Endothelial cell of umbilical vein (primary cell): Measurements from ENCODE around the gene LTF. TPM values are rescaled to one million over a fixed set of nuclear protein-coding genes. Genes with fewer than 3 reads are reported as not detected.

Source experiments
- BruUV-seq: library from RNA; stranded (reverse); fragments of 400-500 nt; replicated peaks from 2 replicates; lab custom pipeline; 2021; lab: Mats Ljungman, UMichigan
- CTCF ChIA-PET: fragments of 300-600, 350-600 bp; sonication (Branson Sonifier 250); formaldehyde crosslinking; loops from one replicate; lab custom pipeline; 2021; ENCODE audit warnings: antibody characterized with exemption, inconsistent platforms; lab: Charles Lee
- POLR2A ChIA-PET: fragments of 300-600, 350-600 bp; sonication (Branson Sonifier 250); formaldehyde crosslinking; loops from one replicate; lab custom pipeline; 2021; ENCODE audit warnings: antibody characterized with exemption, inconsistent platforms; lab: Charles Lee
- DNase-seq: peaks from one replicate; pipeline ENCODE4 v3.0.0-alpha.2; 2011; ENCODE audit warnings: low read depth, low spot score
- FAIRE-seq: peaks from 2 replicates; lab custom pipeline; 2011; peaks lifted over from hg19 to GRCh38; lab: Jason Lieb, UNC
- H2AFZ ChIP-seq: 2 replicates; pipeline ENCODE4 v1.6.0; 2012; ENCODE audit warnings: low read depth, low read length, control low read depth, inconsistent platforms
- H3K27ac ChIP-seq: 2 replicates; pipeline ENCODE4 v1.5.1; 2011; ENCODE audit warnings: low read depth, mild to moderate bottlenecking, control low read depth, low read length, moderate library complexity; ENCODE audit not compliant: insufficient read depth
- H3K27me3 ChIP-seq, 2 experiments: 2 replicates each; pipeline versions ENCODE4 v1.6.0 to v1.6.1; 2011; ENCODE audit warnings: low read length in 2 of 2, mixed read lengths in 1 of 2; ENCODE audit not compliant: control insufficient read depth in 2 of 2, insufficient read depth in 2 of 2
- H3K36me3 ChIP-seq, 2 experiments: 2 replicates in 1 of 2; 3 replicates in 1 of 2; pipeline ENCODE4 v1.5.1; 2011; ENCODE audit warnings: low read length in 2 of 2, mild to moderate bottlenecking in 1 of 2, moderate library complexity in 1 of 2; ENCODE audit not compliant: control insufficient read depth in 2 of 2, insufficient read depth in 2 of 2; ENCODE audit errors: extremely low read depth in 1 of 2
- H3K4me1 ChIP-seq: 3 replicates; pipeline ENCODE4 v1.5.1; 2011; ENCODE audit warnings: mild to moderate bottlenecking, low read length; ENCODE audit not compliant: control insufficient read depth, insufficient read depth; ENCODE audit errors: extremely low read depth
- H3K4me2 ChIP-seq: 2 replicates; pipeline ENCODE4 v1.6.1; 2011; ENCODE audit warnings: low read length, control low read depth, mixed read lengths; ENCODE audit not compliant: insufficient read depth
- H3K4me3 ChIP-seq, 3 experiments: fragments of 200-600 bp in 1 of 3; sonication (generic), shearing (Covaris generic) in 1 of 3; replicated peaks in 1 of 3; 2 replicates each; pipeline ENCODE4 v1.5.1; 2011 to 2016; ENCODE audit warnings: control low read depth in 3 of 3, low read length in 3 of 3, mild to moderate bottlenecking in 2 of 3, inconsistent platforms in 1 of 3, low read depth in 1 of 3, moderate library complexity in 1 of 3; ENCODE audit not compliant: insufficient read depth in 1 of 3
- H3K79me2 ChIP-seq: 2 replicates; pipeline ENCODE4 v1.6.0; 2012; ENCODE audit warnings: low read length, inconsistent platforms; ENCODE audit not compliant: control insufficient read depth, insufficient read depth
- H3K9ac ChIP-seq: replicated peaks from 2 replicates; pipeline ENCODE3; 2011; ENCODE audit warnings: low read length, control low read depth; ENCODE audit not compliant: insufficient read depth; ENCODE audit errors: extremely low read depth
- H3K9me1 ChIP-seq: replicated peaks from 3 replicates; pipeline ENCODE4 v1.6.0; 2011; ENCODE audit warnings: mild to moderate bottlenecking, low read length; ENCODE audit not compliant: control insufficient read depth, insufficient read depth; ENCODE audit errors: extremely low read depth
- H3K9me3 ChIP-seq: replicated peaks from 2 replicates; pipeline ENCODE4 v1.5.1; 2012; ENCODE audit warnings: low read length, inconsistent platforms; ENCODE audit not compliant: control insufficient read depth, insufficient read depth
- H4K20me1 ChIP-seq: replicated peaks from 2 replicates; pipeline ENCODE3; 2011; ENCODE audit warnings: mild to moderate bottlenecking, low read length; ENCODE audit not compliant: control insufficient read depth, insufficient read depth; ENCODE audit errors: extremely low read depth
- EZH2 ChIP-seq: IDR thresholded peaks from 2 replicates; pipeline ENCODE4 v1.6.1; 2012; ENCODE audit warnings: borderline replicate concordance, low read depth, mild to moderate bottlenecking, moderate library complexity, low read length, inconsistent platforms; ENCODE audit not compliant: severe bottlenecking
- FOS ChIP-seq: IDR thresholded peaks from 2 replicates; pipeline ENCODE4 v1.6.1; 2011; ENCODE audit warnings: mild to moderate bottlenecking, low read length, moderate library complexity, borderline replicate concordance; ENCODE audit not compliant: insufficient read depth
- GATA2 ChIP-seq: IDR thresholded peaks from 2 replicates; pipeline ENCODE4 v1.7.0; 2011; ENCODE audit warnings: low read depth, mild to moderate bottlenecking, moderate library complexity, mixed read lengths, low read length; ENCODE audit not compliant: insufficient read length, insufficient read depth
- JUN ChIP-seq: IDR thresholded peaks from 2 replicates; pipeline ENCODE4 v1.6.1; 2011; ENCODE audit warnings: borderline replicate concordance, low read depth; ENCODE audit not compliant: insufficient read length, insufficient read depth
- MAX ChIP-seq: IDR thresholded peaks from 2 replicates; pipeline ENCODE4 v1.6.1; 2011; ENCODE audit not compliant: insufficient read depth, insufficient read length
- MYC ChIP-seq: IDR thresholded peaks from one replicate; pipeline ENCODE4 v1.6.1; 2011; ENCODE audit warnings: mild to moderate bottlenecking, low read depth, low read length
- POLR2A ChIP-seq: IDR thresholded peaks from 2 replicates; pipeline ENCODE4 v1.6.1; 2012; ENCODE audit warnings: low read depth, mild to moderate bottlenecking, control low read depth, low read length
- POLR2AphosphoS5 ChIP-seq: IDR thresholded peaks from 2 replicates; pipeline ENCODE4 v1.6.1; 2012; ENCODE audit warnings: low read depth, mild to moderate bottlenecking, control low read depth, low read length, moderate library complexity; ENCODE audit not compliant: insufficient read depth
- dilution Hi-C: fragments of 300-500 bp; cut with MboI; formaldehyde crosslinking; loops from one replicate; pipeline ENCODE4 v1.15.0; 2019; ENCODE audit warnings: low sequenced_read_pairs; ENCODE audit not compliant: extremely low pct_ligation_motif_present
- intact Hi-C: fragments of 100-400 bp; cut with micrococcal nuclease; formaldehyde crosslinking; loops from one replicate; pipeline ENCODE4 v1.10.0; 2022
- polyA plus RNA-seq, 4 experiments: library from polyadenylated mRNA; depleted of rRNA in 3 of 4; stranded (reverse) in 3 of 4; unstranded in 1 of 4; fragments of >200 nt; gene quantifications; 2 replicates each; pipeline versions ENCODE4 v1.2.1 to v1.2.3, GENCODE V29; 2011 to 2012; ENCODE audit warnings: missing spikeins in 1 of 4
- total RNA-seq: library from RNA; stranded (reverse); gene quantifications from 2 replicates; pipeline ENCODE4 v1.2.3, GENCODE V29; 2021
- TF ChIP-seq, protein P1 (sequence below), 2 donors: IDR thresholded peaks; 1 replicate in 1 of 2; 2 replicates in 1 of 2; pipeline ENCODE4 v1.5.1; 2011; ENCODE audit warnings: low read length in 2 of 2, mild to moderate bottlenecking in 2 of 2, moderate library complexity in 2 of 2, control low read depth in 1 of 2, inconsistent platforms in 1 of 2, low read depth in 1 of 2; ENCODE audit not compliant: insufficient read depth in 1 of 2; ENCODE audit errors: extremely low read depth in 1 of 2

LTF gene
- total and polyA plus RNA-seq, 2 donors (not counting 3 experiments of a cell fraction or from before 2014, with no cell fraction given), result not detected

GRCh38 chr3:46400000-46400734 is 64.5 kb downstream of the LTF start:
- Histone ChIP-seq H3K4me3 (no peak overlapping the region), H3K4me1 (peaks cover 15% of the 10 kb centered on the region), H3K79me2 (no peaks in the 10 kb centered on the region), H4K20me1 (no peaks in the 10 kb centered on the region), H3K27ac (no peak overlapping the region), H3K9ac (no peak overlapping the region), H3K9me1 (no peaks in the 10 kb centered on the region), H3K27me3 (no peaks in the 10 kb centered on the region), H3K36me3 (no peaks in the 10 kb centered on the region), H2AFZ (no peak overlapping the region), H3K4me2 (no peak overlapping the region), H3K9me3 (no peaks in the 10 kb centered on the region)
- no peak for TF ChIP-seq GATA2
- no peak for TF ChIP-seq JUN
- TF ChIP-seq MYC, result no peak
- TF ChIP-seq POLR2A, result no peak
- no peak for TF ChIP-seq FOS
- TF ChIP-seq EZH2, result no peak
- no peak for TF ChIP-seq MAX
- no peak for TF ChIP-seq POLR2AphosphoS5
- TF ChIP-seq, protein P1, sequence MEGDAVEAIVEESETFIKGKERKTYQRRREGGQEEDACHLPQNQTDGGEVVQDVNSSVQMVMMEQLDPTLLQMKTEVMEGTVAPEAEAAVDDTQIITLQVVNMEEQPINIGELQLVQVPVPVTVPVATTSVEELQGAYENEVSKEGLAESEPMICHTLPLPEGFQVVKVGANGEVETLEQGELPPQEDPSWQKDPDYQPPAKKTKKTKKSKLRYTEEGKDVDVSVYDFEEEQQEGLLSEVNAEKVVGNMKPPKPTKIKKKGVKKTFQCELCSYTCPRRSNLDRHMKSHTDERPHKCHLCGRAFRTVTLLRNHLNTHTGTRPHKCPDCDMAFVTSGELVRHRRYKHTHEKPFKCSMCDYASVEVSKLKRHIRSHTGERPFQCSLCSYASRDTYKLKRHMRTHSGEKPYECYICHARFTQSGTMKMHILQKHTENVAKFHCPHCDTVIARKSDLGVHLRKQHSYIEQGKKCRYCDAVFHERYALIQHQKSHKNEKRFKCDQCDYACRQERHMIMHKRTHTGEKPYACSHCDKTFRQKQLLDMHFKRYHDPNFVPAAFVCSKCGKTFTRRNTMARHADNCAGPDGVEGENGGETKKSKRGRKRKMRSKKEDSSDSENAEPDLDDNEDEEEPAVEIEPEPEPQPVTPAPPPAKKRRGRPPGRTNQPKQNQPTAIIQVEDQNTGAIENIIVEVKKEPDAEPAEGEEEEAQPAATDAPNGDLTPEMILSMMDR (IDR thresholded peaks at IDR 0.05; ENCODE audit: extremely low read depth in 1 of 2, insufficient read depth in 1 of 2, low read depth in 1 of 2, low read length in 2 of 2), result no peak
- FAIRE-seq (no peak), DNase-seq (peak; percentile 19)
- CTCF ChIA-PET, result interaction anchor here (1.2 to 3.8 kb wide), 5 partner anchors 11 to 124 kb away, joined by 3 to 13 read pairs (median 4); no protein-coding TSS in a partner anchor
- dilution Hi-C loops, result no loop called here
- no TSS peak for BruUV-seq
- POLR2A ChIA-PET, result no interaction called here
- intact Hi-C loops, result no loop called here
